Aorta (tissue), 5 donors: Measurements from ENCODE around the gene EXTL2. TPM values are rescaled to one million over a fixed set of nuclear protein-coding genes. Genes with fewer than 3 reads are reported as not detected.

Experiments
- ATAC-seq: fragments of 200-7000 bp; cut with Tn5 transposase; one replicate; pipeline ENCODE4 v1.9.1; 2022; ENCODE audit warnings: moderate library complexity; ENCODE audit not compliant: low FRiP score
- DNase-seq, 2 donors: peaks; one replicate each; pipeline ENCODE4 v3.0.0-alpha.2; 2020
- H3K27ac ChIP-seq, 2 donors: one replicate each; pipeline ENCODE4 v1.5.1; 2013; ENCODE audit warnings: low read length in 2 of 2, mild to moderate bottlenecking in 2 of 2, moderate library complexity in 2 of 2, control low read depth in 1 of 2, inconsistent platforms in 1 of 2, low read depth in 1 of 2
- H3K27me3 ChIP-seq, 2 donors: one replicate each; pipeline ENCODE4 v1.6.1; 2013; ENCODE audit warnings: control low read depth in 1 of 2, low read length in 1 of 2, mild to moderate bottlenecking in 1 of 2, moderate library complexity in 1 of 2; ENCODE audit not compliant: insufficient read depth in 2 of 2, control insufficient read depth in 1 of 2
- H3K36me3 ChIP-seq, 2 donors: one replicate each; pipeline ENCODE4 v1.6.1; 2013; ENCODE audit warnings: control low read depth in 1 of 2, low read length in 1 of 2, mild to moderate bottlenecking in 1 of 2; ENCODE audit not compliant: insufficient read depth in 2 of 2, control insufficient read depth in 1 of 2
- H3K4me1 ChIP-seq, 2 donors: one replicate each; pipeline ENCODE4 v1.6.1; 2013; ENCODE audit warnings: low read length in 2 of 2, control low read depth in 1 of 2, mild to moderate bottlenecking in 1 of 2, moderate library complexity in 1 of 2; ENCODE audit not compliant: insufficient read depth in 2 of 2, control insufficient read depth in 1 of 2
- H3K4me3 ChIP-seq, 2 donors: one replicate each; pipeline ENCODE4 v1.5.1; 2013; ENCODE audit warnings: low read length in 2 of 2, control low read depth in 1 of 2, mild to moderate bottlenecking in 1 of 2
- H3K9me3 ChIP-seq: one replicate; pipeline ENCODE4 v1.6.1; 2013; ENCODE audit warnings: mild to moderate bottlenecking, low read length; ENCODE audit not compliant: control insufficient read depth
- WGBS, 2 donors: extraction: QIAGEN DNeasy Blood & Tissue Kit; methylation state at CpG; one replicate each; pipeline ENCODE4 v1.1.7; 2013; 5-methylcytosine and 5-hydroxymethylcytosine counted together
- intact Hi-C, 2 donors: fragments of 100-400 bp; cut with DNase I; formaldehyde crosslinking; loops; one replicate each; pipeline versions ENCODE4 v1.14.2 to v1.15.0; 2022
- polyA plus RNA-seq, 2 donors: library from polyadenylated mRNA; stranded (reverse); fragments of 200-250 nt; gene quantifications; one replicate each; pipeline ENCODE4 v1.2.3, GENCODE V29; 2013
- total RNA-seq, 2 donors: library from RNA; stranded (reverse); fragmentation: NEBNext Ultra II Directional; extraction: Animal tissue kit (Norgen Biotek cat#: 25700); gene quantifications; one replicate each; pipeline ENCODE4 v1.2.1, GENCODE V29; 2021
- donor health status: healthy with polysubstance abuse.
- donor health status: Bipolar disorder and iron deficiency.
- donor health status: DM: no; HTN: no; CAD: no.
- donor health status: DM: no; HTN: no; CAD: no.
- donor health status: DM: yes; HTN: yes; CAD: no.

Gene EXTL2
- total and polyA plus RNA-seq, 4 donors, result 14.3 to 19.0 (median 17.4) TPM

GRCh38 chr1:100876291-100876690 lies 18.4 kb downstream of the EXTL2 start:
- H3K4me1 ChIP-seq, result no peaks in the 10 kb centered on the region
- no peak for ATAC-seq

GRCh38 chr1:100875228-100875627 lies 19.4 kb downstream of the EXTL2 start:
- Histone ChIP-seq H3K27ac (no peak overlapping the region), H3K4me1 (no peaks in the 10 kb centered on the region), H3K27me3 (no peaks in the 10 kb centered on the region), H3K36me3 (peaks cover 0 to 2% of the 10 kb centered on the region in 2 donors), H3K4me3 (no peak overlapping the region), H3K9me3 (no peaks in the 10 kb centered on the region)
- DNase-seq (no peak), ATAC-seq (no peak)
- intact Hi-C loops, result no loop called here
- 83 to 84% methylated on average over 3 of the region's 3 CpGs for WGBS, 2 donors

More at GRCh38 chr1:100876291-100876690, 18.4 kb downstream of the EXTL2 start:
- Histone ChIP-seq H3K9me3 (no peaks in the 10 kb centered on the region), H3K27ac (no peak overlapping the region), H3K27me3 (no peaks in the 10 kb centered on the region), H3K36me3 (peaks cover 0 to 2% of the 10 kb centered on the region in 2 donors), H3K4me3 (no peak overlapping the region)
- no peak for DNase-seq
- intact Hi-C loops, result no loop called here

GRCh38 chr1:100874433-100874832 lies 20.2 kb downstream of the EXTL2 start:
- 70 to 74% methylated on average over 2 of the region's 2 CpGs for WGBS, 2 donors
- Histone ChIP-seq H3K9me3 (no peaks in the 10 kb centered on the region), H3K27me3 (no peaks in the 10 kb centered on the region), H3K36me3 (peaks cover 0 to 2% of the 10 kb centered on the region in 2 donors), H3K4me3 (no peak overlapping the region), H3K4me1 (no peaks in the 10 kb centered on the region), H3K27ac (no peak overlapping the region)
- no peak for DNase-seq
- intact Hi-C loops, result loop anchor here in 1 of 2 donors (5.0 kb wide), 1 partner anchor 412 kb away; no protein-coding TSS in a partner anchor
- no peak for ATAC-seq

GRCh38 chr1:100869996-100870395 lies 24.6 kb downstream of the EXTL2 start:
- WGBS, 2 donors, result 78 to 81% methylated on average over 2 of the region's 2 CpGs
- intact Hi-C loops, result loop anchor here (2.0 to 10.0 kb wide), 4 partner anchors 165 to 408 kb away; no protein-coding TSS in a partner anchor
- Histone ChIP-seq H3K4me1 (no peaks in the 10 kb centered on the region), H3K27ac (no peak overlapping the region), H3K27me3 (no peaks in the 10 kb centered on the region), H3K36me3 (no peaks in the 10 kb centered on the region), H3K4me3 (no peak overlapping the region), H3K9me3 (no peaks in the 10 kb centered on the region)
- ATAC-seq (no peak), DNase-seq (no peak)

GRCh38 chr1:100868364-100868995 lies 26.2 kb downstream of the EXTL2 start:
- peak; percentile 74 for ATAC-seq
- DNase-seq, result no peak
- H3K27ac ChIP-seq, result no peak overlapping the region
- H3K4me3 ChIP-seq, result no peak overlapping the region
- no peaks in the 10 kb centered on the region for H3K27me3 ChIP-seq
- no peaks in the 10 kb centered on the region for H3K9me3 ChIP-seq
- WGBS, 2 donors, result 10 to 12% methylated on average over 7 of the region's 7 CpGs
- no peaks in the 10 kb centered on the region for H3K4me1 ChIP-seq
- intact Hi-C loops, result loop anchor here (2.0 to 10.0 kb wide), 3 partner anchors 164 to 406 kb away; no protein-coding TSS in a partner anchor
- no peaks in the 10 kb centered on the region for H3K36me3 ChIP-seq

- Histone ChIP-seq H3K4me3 (no peak overlapping the region), H3K27ac (no peak overlapping the region), H3K27me3 (no peaks in the 10 kb centered on the region), H3K9me3 (no peaks in the 10 kb centered on the region), H3K4me1 (no peaks in the 10 kb centered on the region), H3K36me3 (no peaks in the 10 kb centered on the region)
- intact Hi-C loops, result loop anchor here in 1 of 2 donors (1.0 to 10.0 kb wide), 2 partner anchors 162 to 261 kb away; no protein-coding TSS in a partner anchor
- no peak for ATAC-seq
- 44 to 58% methylated on average over 2 of the region's 2 CpGs for WGBS, 2 donors
- no peak for DNase-seq
These were observed 27.8 kb downstream of the EXTL2 start for GRCh38 chr1:100866901-100867206.

GRCh38 chr1:100866041-100866900 lies 28.4 kb downstream of the EXTL2 start:
- no peak overlapping the region for H3K27ac ChIP-seq
- intact Hi-C loops, result loop anchor here in 1 of 2 donors (1.0 to 10.0 kb wide), 2 partner anchors 161 to 260 kb away; no protein-coding TSS in a partner anchor
- ATAC-seq, result peak; percentile 64
- DNase-seq, result no peak
- no peaks in the 10 kb centered on the region for H3K36me3 ChIP-seq
- no peak overlapping the region for H3K4me3 ChIP-seq
- no peaks in the 10 kb centered on the region for H3K27me3 ChIP-seq
- WGBS, 2 donors, result 2 to 3% methylated on average over 5 of the region's 5 CpGs
- no peaks in the 10 kb centered on the region for H3K9me3 ChIP-seq
- no peaks in the 10 kb centered on the region for H3K4me1 ChIP-seq

- no peak for ATAC-seq
- Histone ChIP-seq H3K4me1 (no peaks in the 10 kb centered on the region), H3K27ac (no peak overlapping the region), H3K4me3 (no peak overlapping the region), H3K36me3 (no peaks in the 10 kb centered on the region), H3K9me3 (no peaks in the 10 kb centered on the region), H3K27me3 (no peaks in the 10 kb centered on the region)
- WGBS, 2 donors, result 90 to 95% methylated on average over 2 of the region's 2 CpGs
- intact Hi-C loops, result loop anchor here in 1 of 2 donors (10.0 kb wide), 1 partner anchor 158 kb away; no protein-coding TSS in a partner anchor
- no peak for DNase-seq
These were observed 32.1 kb downstream of the EXTL2 start for GRCh38 chr1:100862591-100862990.
